Suppressor macrophage treated with lipopolysaccharide for 1 hour (primary cell): ENCODE data around the gene SERAC1.

Experiments used
- DNase-seq, 3 donors: peaks; one replicate each; pipeline ENCODE4 v3.0.0-alpha.2; 2020 to 2022

The SERAC1 gene

DNA sequence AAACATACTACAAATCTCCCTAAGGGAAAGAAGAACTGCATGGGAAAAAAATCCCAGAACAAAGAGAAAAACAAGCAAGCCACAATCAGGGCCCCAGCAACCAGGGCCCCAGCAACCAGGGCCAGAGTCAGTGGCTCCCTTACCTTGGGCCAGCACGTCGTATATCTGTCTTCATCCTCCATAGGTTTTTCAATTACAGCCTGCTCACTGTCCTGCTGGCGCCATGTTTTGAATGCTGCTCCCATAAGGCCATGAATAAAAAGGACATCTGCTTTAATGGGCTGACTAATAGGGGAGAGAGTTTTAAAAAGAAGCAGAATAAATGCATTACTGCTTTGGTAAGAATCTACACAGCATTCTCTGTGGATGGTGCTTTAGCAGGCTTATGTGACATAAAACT, 49.2 kb downstream of the SERAC1 start:
- no peak for DNase-seq

GRCh38 chr6:158115508-158115907, 52.6 kb downstream of the SERAC1 start:
- DNase-seq = no peak

DNA sequence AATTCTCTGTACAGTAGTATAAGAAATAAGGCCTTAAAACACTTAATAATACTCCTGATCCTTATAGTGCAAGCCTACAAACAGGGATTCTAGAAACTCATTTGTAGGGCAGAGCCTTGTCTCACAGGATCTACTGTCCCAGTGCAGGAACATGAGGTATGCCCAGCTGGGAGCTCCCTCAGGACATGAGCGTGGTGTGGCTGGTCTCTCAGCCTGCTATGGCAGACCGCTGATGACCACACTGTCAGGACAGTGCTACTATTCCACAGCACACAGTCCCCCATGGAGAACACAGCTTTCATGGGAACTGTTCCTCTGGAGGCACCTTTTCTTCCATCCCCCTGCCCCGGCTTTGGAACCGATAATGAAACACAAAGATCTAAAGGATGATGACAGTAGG, 53.0 kb downstream of the SERAC1 start:
- DNase-seq = no peak

DNA sequence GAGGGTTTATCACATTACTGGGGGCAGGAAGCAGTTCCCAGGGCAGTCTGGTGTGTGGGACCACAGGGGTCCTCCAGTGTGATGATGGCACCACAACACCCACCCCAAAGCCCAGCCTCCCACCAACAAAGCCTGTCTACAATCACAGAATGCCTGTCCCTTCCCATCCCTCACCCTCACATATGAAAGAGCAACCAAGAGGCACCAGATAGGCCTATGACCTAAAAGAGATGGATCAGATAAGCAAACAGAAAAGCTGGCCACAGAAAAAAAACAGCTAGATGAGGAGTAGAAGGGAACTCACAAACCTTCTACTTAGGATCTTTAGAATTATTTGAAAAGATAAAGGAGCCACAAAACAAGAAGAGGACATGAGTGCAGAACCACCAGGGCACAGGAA, 54.3 kb downstream of the SERAC1 start:
- DNase-seq = no peak

GRCh38 chr6:158111987-158112386, 56.1 kb downstream of the SERAC1 start:
- no peak for DNase-seq

DNA sequence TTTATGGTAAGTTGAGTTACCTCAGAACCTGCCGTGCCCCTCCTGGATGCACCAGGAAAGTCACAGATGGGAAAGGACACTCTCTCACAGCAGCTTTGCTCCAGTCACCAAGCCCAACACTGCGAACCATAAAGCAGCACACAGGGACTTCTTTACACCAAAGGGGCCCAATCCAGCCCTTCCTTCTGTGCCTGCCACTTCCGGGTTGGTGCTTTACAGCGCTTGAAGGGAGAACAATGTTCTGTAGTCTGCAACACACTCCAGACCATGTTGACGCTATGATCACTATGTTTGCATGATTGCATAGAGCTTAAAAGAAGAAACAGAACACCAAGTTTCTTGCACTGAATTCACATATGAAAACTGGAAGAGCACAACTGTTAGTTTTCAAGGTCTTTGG, 57.1 kb downstream of the SERAC1 start:
- no peak for DNase-seq

DNA sequence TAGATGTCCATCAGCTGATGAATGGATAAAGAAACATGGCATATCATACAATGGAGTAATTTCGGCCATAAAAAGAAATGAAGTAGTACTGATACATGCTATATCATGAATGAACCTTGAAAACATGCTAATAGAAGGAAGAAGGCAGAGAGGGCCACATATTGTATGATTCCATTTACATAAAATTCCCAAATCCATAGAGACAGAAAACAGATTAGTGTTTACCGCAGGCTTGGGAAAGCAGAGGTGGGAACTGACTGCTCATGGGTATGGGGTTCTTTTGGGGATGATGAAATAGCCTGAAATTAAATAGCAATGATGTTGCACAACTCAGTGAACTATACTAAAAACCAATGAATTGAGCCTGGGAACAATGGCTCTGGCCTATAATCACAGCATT, 58.3 kb downstream of the SERAC1 start:
- no peak for DNase-seq

- no peak for DNase-seq
Observed at GRCh38 chr6:158104696-158105095, 63.4 kb downstream of the SERAC1 start.

- no peak for DNase-seq
Observed at GRCh38 chr6:158103228-158103627, 64.8 kb downstream of the SERAC1 start.

DNA sequence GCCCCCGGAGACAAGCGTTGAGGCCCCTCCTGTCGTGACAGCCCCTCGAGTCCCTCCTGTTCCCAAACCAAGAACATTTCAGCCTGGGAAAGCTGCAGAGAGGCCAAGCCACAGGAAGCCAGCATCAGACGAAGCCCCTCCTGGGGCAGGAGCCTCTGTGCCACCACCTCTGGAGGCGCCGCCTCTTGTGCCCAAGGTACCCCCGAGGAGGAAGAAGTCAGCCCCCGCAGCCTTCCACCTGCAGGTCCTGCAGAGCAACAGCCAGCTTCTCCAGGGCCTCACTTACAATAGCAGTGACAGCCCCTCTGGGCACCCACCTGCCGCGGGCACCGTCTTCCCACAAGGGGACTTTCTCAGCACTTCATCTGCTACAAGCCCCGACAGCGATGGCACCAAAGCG, 72.4 kb downstream of the SERAC1 start:
- DNase-seq = no peak

DNA sequence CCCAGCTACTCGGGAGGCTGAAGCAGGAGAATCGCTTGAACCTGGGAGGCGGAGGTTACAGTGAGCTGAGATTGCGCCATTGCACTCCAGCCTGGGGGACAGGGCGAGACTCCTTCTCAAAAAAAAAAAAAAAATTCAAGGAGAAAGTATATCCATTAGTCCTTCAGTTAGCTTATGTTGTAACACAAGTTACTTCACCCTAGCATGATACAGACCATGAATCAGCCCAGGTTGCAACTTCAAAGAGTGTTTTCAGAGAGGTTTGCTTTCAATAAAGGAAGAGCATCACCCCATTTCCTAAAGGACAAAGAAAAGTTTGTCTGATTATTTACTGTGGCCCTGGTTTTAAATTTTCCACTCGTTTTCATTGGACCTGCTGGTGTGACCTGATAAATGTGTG, 73.0 kb downstream of the SERAC1 start:
- peak in 1 of 3 donors; percentile 23 for DNase-seq

GRCh38 chr6:158092806-158093205, 75.3 kb downstream of the SERAC1 start:
- DNase-seq = no peak

- DNase-seq = peak; percentile 17 to 48 (median 44)
Observed at GRCh38 chr6:158087224-158087867, 80.7 kb downstream of the SERAC1 start.

- DNase-seq = peak; percentile 44 to 55 (median 45)
Observed at GRCh38 chr6:158086504-158087223, 81.4 kb downstream of the SERAC1 start.

DNA sequence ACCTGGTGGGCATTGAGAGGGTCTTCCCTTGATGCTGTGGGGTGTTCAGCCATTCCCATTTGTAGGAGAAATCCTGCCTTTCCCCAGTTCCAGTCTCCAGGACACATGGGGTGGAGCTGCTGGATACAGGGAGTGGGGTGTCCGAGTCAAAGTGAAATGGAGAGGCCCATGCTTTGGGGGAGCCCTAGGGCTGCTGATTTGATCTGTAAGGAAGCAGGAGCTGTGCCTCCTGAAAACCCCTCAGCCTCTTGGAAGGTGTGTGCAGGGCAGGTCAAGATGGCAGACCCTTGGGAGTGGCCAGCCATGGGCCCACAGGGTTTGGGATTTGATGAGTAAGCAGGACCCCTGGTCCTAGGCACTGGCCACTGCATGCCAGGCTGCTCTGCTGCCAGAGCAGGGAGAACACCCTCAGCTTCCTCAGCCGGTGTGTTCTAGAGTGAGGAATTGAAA, 82.0 kb downstream of the SERAC1 start:
- no peak for DNase-seq

GRCh38 chr6:158085261-158086053, 82.6 kb downstream of the SERAC1 start:
- no peak for DNase-seq

- DNase-seq = no peak
Observed at GRCh38 chr6:158083455-158084325, 84.4 kb downstream of the SERAC1 start.

- peak; percentile 71 to 82 (median 72) for DNase-seq
Observed at GRCh38 chr6:158081657-158081935, 86.5 kb downstream of the SERAC1 start.

GRCh38 chr6:158080849-158081656, 87.0 kb downstream of the SERAC1 start:
- DNase-seq = no peak

DNA sequence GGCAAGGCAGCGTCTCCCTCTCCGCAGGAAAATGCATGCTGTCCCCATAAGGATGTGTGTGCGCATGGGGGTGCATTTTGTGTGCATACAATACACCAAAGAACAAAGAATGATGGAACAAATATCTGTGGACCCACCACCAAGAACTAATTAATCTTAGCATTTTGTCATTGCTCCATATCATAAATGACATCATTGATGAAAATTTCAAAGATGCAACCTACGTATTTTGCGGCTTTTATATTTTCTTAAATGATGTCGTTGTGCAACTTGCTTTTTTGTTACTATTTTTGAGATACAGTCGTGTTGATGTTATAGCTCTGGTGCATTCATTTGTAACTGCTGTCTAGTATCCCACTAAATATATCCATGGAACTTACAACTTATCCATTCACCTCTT, 89.7 kb downstream of the SERAC1 start:
- no peak for DNase-seq

DNA sequence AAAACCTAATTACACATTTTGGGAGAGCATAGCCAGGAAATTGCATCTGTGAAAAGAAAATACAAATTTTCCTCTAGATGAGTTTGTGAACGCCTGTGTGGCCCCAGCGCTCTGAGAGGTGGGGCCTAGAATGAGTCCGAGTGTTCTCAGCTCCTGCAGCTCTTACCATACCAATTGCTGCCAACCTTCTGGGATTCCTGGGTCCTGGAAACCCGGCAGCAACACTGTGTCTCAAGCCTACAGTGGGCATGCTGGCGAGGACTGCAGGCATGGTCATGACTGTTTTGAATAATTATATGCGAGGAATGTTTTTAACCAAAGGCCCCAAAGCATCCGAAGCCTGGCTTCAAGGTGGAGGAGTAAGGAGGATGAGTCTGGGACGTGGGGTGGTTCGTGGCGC, 90.4 kb downstream of the SERAC1 start:
- no peak for DNase-seq

GRCh38 chr6:158076548-158076947, 91.5 kb downstream of the SERAC1 start:
- no peak for DNase-seq
